T-helper 2 cell treated with Interferon-gamma antibody and Interleukin-4, amounts not matched to agents 5 μg/mL and 100 μg/mL, for 36 hours (primary cell): ENCODE results near the gene MYH6.

ENCODE experiments used
- DNase-seq: peaks from one replicate; pipeline ENCODE4 v3.0.0; 2021; ENCODE audit warnings: low spot score
- H3K27ac Mint-ChIP-seq: one replicate; pipeline ENCODE4 v1.8.0; 2021; ENCODE audit warnings: mild to moderate bottlenecking, mixed read lengths
- H3K27me3 Mint-ChIP-seq: one replicate; pipeline ENCODE4 v1.8.0; 2021; ENCODE audit warnings: low read depth, mixed read lengths
- H3K36me3 Mint-ChIP-seq: one replicate; pipeline ENCODE4 v1.8.0; 2021; ENCODE audit warnings: low read depth, mixed read lengths
- H3K4me1 Mint-ChIP-seq: one replicate; pipeline ENCODE4 v1.8.0; 2021; ENCODE audit warnings: low read depth, mixed read lengths
- H3K4me3 Mint-ChIP-seq: one replicate; pipeline ENCODE4 v1.8.0; 2022; ENCODE audit warnings: mild to moderate bottlenecking, moderate library complexity, mixed read lengths
- H3K9me3 Mint-ChIP-seq: one replicate; pipeline ENCODE4 v1.8.0; 2021; ENCODE audit warnings: mixed read lengths

MYH6 gene

DNA sequence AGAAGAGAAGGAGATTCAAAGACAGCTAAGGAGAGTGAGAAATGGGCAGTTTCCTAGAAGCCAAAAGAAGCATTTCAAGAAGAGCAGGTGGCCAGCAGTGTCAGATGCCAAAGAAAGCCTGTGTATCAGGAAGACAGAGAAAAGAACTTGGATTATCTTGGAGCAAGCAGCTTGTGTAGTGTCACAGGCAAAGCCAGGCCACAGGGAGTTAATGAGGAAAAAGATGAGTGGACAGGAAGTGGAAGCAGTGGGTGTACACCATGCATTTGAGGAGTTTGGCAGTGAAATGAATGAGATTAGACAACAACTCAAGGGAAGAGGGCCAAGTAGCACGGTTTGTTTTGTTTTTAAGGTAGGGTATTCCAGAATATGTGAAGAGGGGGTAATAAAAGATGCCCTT, 33.0 kb upstream of the MYH6 start:
- Mint-ChIP-seq H3K4me3 (no peak overlapping the region), H3K27me3 (no peaks in the 10 kb centered on the region), H3K4me1 (no peaks in the 10 kb centered on the region), H3K9me3 (no peaks in the 10 kb centered on the region), H3K36me3 (no peaks in the 10 kb centered on the region), H3K27ac (no peak overlapping the region)
- no peak for DNase-seq

GRCh38 chr14:23439107-23439835, 31.2 kb upstream of the MYH6 start:
- no peak overlapping the region for H3K27ac Mint-ChIP-seq
- no peak overlapping the region for H3K4me3 Mint-ChIP-seq
- no peaks in the 10 kb centered on the region for H3K36me3 Mint-ChIP-seq
- no peaks in the 10 kb centered on the region for H3K9me3 Mint-ChIP-seq
- no peak for DNase-seq
- no peaks in the 10 kb centered on the region for H3K4me1 Mint-ChIP-seq
- no peaks in the 10 kb centered on the region for H3K27me3 Mint-ChIP-seq

GRCh38 chr14:23438101-23438971, 30.3 kb upstream of the MYH6 start:
- H3K27ac Mint-ChIP-seq: no peak overlapping the region
- H3K4me1 Mint-ChIP-seq: no peaks in the 10 kb centered on the region
- no peaks in the 10 kb centered on the region for H3K36me3 Mint-ChIP-seq
- no peak overlapping the region for H3K4me3 Mint-ChIP-seq
- no peaks in the 10 kb centered on the region for H3K9me3 Mint-ChIP-seq
- H3K27me3 Mint-ChIP-seq: no peaks in the 10 kb centered on the region
- DNase-seq: no peak

DNA sequence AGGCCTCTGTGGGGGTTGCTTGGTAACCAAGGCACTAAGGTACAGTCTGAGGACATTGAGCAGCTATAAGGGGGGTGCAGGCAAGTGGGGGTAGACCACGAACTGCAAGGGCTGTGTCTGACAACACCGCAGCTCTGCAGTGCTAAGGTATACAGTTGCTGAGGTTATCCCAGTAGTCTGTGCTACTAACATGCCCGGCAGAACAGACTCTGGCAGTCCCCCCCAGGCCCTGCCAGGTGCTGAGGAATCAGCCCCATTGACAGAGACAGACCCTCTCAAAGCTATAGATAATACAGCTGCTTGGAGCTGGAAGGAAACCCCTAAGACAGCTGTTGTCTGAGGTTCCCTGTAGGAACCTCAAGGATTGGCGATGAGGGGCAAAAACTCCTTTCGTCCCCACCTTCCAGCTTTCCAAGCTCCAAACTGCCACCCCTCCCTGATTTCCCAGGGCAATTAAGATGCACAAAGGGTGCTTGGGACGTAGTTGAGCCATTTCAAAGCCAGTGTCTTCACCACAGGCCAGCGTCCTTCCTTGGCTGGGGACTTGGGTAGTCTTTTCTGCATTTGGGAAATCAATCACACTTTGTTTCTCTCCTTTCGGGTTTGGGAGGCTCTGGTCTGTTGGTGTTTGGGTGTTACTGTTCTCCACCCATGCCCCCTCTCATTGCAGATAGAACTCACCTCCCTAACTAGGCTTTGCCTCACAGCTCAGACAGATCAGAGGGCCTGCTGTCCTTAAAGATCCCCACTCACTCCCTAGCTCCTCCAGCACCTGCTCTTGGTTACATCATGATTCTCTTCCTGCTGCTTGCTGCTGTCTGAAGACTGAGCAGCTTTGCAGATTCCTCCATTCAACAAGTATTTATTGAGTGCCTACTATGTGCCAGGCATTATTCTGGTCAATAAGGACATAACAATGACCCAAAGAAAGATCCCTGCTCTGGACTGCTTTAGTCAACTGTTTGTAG, 29.3 kb upstream of the MYH6 start:
- Mint-ChIP-seq H3K27me3 (no peaks in the 10 kb centered on the region), H3K9me3 (no peaks in the 10 kb centered on the region), H3K4me1 (no peaks in the 10 kb centered on the region), H3K27ac (no peak overlapping the region), H3K4me3 (no peak overlapping the region), H3K36me3 (no peaks in the 10 kb centered on the region)
- DNase-seq: no peak

- H3K4me3 Mint-ChIP-seq: no peak overlapping the region
- H3K9me3 Mint-ChIP-seq: no peaks in the 10 kb centered on the region
- no peak for DNase-seq
- H3K4me1 Mint-ChIP-seq: no peaks in the 10 kb centered on the region
- H3K36me3 Mint-ChIP-seq: no peaks in the 10 kb centered on the region
- H3K27ac Mint-ChIP-seq: no peak overlapping the region
- no peaks in the 10 kb centered on the region for H3K27me3 Mint-ChIP-seq
Measured at GRCh38 chr14:23436327-23437132, 28.5 kb upstream of the MYH6 start.

DNA sequence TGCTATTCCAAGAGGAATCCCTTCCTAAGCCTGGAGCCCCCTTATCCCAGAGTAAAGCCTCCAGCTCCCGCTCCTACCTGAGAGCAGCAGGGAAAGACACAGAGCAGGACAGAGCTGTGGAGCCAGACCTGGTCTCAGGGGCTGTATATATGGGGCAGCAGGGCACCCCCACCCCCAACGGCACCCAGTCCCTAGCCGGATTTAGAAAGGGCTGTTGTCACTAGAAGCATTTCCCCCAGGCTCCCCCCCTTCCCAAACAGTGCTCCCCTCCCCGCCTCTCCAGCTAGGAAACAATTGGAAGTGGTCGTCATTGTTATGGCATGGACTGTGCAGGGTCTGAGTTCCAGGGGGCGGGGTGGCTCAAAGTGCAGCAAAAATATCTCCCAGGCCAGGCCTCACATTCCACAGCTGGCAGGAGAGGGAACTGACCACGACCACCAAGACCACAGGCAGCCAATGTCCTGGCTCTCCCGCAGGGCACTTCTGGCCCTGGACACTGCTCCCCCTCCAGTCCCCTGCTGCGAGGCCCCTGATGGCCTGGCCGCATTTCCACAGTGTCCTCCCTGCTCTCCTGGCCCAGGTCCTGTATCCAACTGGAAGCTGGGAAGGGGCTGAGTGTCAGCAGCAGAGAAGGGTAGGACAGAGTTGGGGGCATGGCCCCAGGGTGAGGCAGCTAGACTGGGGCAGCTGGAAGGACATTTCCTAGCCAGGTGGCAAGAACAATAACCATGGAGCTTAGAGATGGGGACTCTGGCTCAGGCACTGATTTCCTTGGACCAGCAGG, 27.7 kb upstream of the MYH6 start, which contains the start of gene MYH7:
Gene MYH7, minus strand, starts transcription at position 118 of the 784 bp plus-strand sequence. CDS start 1,928 bp downstream, outside the sequence.
- Mint-ChIP-seq H3K36me3 (no peaks in the 10 kb centered on the region), H3K27me3 (no peaks in the 10 kb centered on the region), H3K4me3 (no peak within 1 kb of the TSS), H3K4me1 (no peaks in the 10 kb centered on the region), H3K27ac (no peak within 1 kb of the TSS), H3K9me3 (no peaks in the 10 kb centered on the region)
- DNase-seq: no peak

GRCh38 chr14:23434488-23435222, 26.6 kb upstream of the MYH6 start:
- no peak overlapping the region for H3K4me3 Mint-ChIP-seq
- H3K27me3 Mint-ChIP-seq: no peaks in the 10 kb centered on the region
- no peak for DNase-seq
- H3K4me1 Mint-ChIP-seq: no peaks in the 10 kb centered on the region
- H3K27ac Mint-ChIP-seq: no peak overlapping the region
- no peaks in the 10 kb centered on the region for H3K36me3 Mint-ChIP-seq
- H3K9me3 Mint-ChIP-seq: no peaks in the 10 kb centered on the region

- no peaks in the 10 kb centered on the region for H3K9me3 Mint-ChIP-seq
- no peaks in the 10 kb centered on the region for H3K4me1 Mint-ChIP-seq
- no peaks in the 10 kb centered on the region for H3K36me3 Mint-ChIP-seq
- DNase-seq: no peak
- H3K27me3 Mint-ChIP-seq: no peaks in the 10 kb centered on the region
- H3K27ac Mint-ChIP-seq: no peak overlapping the region
- no peak overlapping the region for H3K4me3 Mint-ChIP-seq
Measured at GRCh38 chr14:23433457-23433856, 25.4 kb upstream of the MYH6 start.

GRCh38 chr14:23432946-23433345, 24.9 kb upstream of the MYH6 start:
- Mint-ChIP-seq H3K27ac (no peak overlapping the region), H3K36me3 (no peaks in the 10 kb centered on the region), H3K27me3 (no peaks in the 10 kb centered on the region), H3K9me3 (no peaks in the 10 kb centered on the region), H3K4me1 (no peaks in the 10 kb centered on the region), H3K4me3 (no peak overlapping the region)
- DNase-seq: no peak

- Mint-ChIP-seq H3K4me3 (no peak overlapping the region), H3K27me3 (no peaks in the 10 kb centered on the region)
Measured at GRCh38 chr14:23432102-23432925, 24.2 kb upstream of the MYH6 start.

DNA sequence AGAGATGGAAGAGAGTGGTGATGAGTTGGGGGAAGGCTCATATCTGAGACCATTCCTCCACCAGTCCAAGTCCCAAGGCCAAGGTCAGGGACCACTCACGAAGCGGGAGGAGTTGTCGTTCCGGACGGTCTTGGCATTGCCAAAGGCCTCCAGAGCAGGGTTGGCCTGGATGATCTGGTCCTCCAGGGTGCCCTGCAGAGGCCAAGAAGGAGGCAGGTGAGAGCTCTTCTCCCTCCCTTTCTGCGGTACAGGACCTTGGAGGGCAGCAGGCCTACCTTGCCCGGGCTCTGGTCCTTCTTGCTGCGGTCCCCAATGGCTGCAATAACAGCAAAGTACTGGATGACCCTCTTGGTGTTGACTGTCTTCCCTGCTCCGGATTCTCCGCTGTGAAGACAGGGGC, 23.4 kb upstream of the MYH6 start:
- no peaks in the 10 kb centered on the region for H3K9me3 Mint-ChIP-seq
- no peak overlapping the region for H3K4me3 Mint-ChIP-seq
- no peak for DNase-seq
- H3K4me1 Mint-ChIP-seq: no peaks in the 10 kb centered on the region
- H3K36me3 Mint-ChIP-seq: no peaks in the 10 kb centered on the region
- no peak overlapping the region for H3K27ac Mint-ChIP-seq
- peaks cover 3% of the 10 kb centered on the region for H3K27me3 Mint-ChIP-seq

More at GRCh38 chr14:23432102-23432925, 24.2 kb upstream of the MYH6 start:
- H3K36me3 Mint-ChIP-seq: no peaks in the 10 kb centered on the region
- no peaks in the 10 kb centered on the region for H3K9me3 Mint-ChIP-seq
- no peak for DNase-seq
- H3K4me1 Mint-ChIP-seq: no peaks in the 10 kb centered on the region
- no peak overlapping the region for H3K27ac Mint-ChIP-seq
